Posterior vena cava (tissue), 2 donors: ENCODE results near the gene TMEM18. TPM values are rescaled to one million over a fixed set of nuclear protein-coding genes. Genes with fewer than 3 reads are reported as not detected.

Experiments
- DNase-seq: peaks from one replicate; pipeline ENCODE4 v3.0.0-alpha.2; 2020; ENCODE audit warnings: low spot score
- intact Hi-C, 2 donors: fragments of 100-400 bp; cut with DNase I; formaldehyde crosslinking; loops; one replicate each; pipeline versions ENCODE4 v1.14.1 to v1.14.2; 2022 to 2023
- total RNA-seq, 2 donors: library from RNA; stranded (reverse); fragmentation: NEBNext Ultra II Directional; extraction: Animal tissue kit (Norgen Biotek cat#: 25700); gene quantifications; one replicate each; pipeline ENCODE4 v1.2.1, GENCODE V29; 2021
- donor health status: DM: yes; HTN: yes; CAD: no.
- donor health status: DM: yes; HTN: yes; CAD: no.

Gene TMEM18
- total RNA-seq, 2 donors from 2014 or later: 15.7 to 19.2 TPM

DNA sequence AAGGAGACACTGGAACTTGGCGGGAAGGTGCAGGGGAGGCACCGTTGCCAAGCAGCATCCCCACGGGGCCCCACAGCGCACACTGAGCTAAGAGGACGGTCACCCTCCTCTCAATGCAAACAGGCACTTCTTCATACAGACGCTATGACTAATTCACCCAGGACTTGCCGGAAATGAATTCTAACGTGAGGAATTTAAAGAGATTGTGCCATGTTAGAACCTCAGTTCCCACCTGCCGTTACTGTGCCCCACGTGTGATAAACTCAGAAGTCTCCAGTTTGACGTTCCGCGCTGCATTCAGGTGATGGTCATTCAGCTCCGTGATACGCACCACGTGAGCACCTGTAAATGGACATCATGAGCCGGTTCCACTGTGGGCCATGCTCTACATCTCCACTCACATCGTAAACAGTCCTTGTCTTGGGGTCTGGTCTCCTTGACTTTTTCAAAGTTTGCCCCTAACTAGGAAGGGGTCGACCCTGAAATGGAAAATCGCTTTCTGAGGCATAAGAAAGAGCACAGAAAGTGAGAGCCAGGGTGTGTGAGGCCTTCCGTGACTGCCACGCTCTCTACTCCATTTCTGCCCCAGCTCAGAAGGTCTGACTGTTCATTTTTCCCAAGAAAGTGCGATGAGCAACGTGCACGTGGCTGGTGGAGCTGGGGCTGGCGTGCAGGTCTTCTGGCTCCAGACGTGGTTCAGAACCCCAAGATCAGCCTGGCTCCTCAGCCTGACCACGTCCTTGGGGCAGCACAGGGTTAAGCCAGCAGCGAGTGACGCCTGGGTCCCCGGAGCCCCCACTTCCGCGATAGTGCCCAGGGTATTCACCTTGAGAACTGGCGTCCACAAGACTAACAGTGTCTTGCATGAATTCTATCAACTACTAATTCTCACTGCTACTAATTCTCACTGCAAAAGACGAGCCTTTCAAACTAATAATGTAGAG is 35.1 kb downstream of the TMEM18 start:
- no peak for DNase-seq
- intact Hi-C loops: no loop called here

DNA sequence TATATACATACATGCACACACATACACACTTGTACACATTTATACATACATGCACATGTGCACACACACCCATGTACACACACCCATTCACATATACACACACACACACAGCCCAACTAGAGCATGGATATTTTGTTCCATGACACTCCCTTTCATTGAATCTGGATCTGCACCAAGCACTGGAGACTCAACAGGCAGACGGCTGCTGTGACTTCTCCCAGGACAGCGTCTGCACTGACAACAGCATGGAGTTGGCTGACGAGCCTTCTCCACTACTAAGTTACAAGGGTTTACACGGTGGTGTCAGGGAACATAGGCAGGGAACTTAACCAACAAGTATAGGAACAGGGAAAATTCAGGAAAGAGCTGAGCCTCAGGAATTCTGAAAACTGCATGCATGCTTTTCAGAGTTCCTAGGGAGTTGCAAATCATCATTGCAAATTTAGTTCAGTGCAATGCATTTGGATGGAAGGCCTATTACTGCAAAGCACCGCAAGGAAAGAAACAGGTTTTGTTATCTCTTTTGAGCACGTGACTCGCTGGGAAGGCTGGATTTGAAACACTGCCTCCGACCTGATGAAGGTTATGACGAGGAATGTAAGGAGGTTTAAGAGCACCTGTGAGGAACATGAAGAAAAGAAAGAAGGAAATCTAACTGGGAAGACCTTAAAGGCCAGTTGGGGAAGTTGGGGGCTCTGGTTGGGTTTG is 35.9 kb downstream of the TMEM18 start:
- DNase-seq: no peak
- intact Hi-C loops: no loop called here

DNA sequence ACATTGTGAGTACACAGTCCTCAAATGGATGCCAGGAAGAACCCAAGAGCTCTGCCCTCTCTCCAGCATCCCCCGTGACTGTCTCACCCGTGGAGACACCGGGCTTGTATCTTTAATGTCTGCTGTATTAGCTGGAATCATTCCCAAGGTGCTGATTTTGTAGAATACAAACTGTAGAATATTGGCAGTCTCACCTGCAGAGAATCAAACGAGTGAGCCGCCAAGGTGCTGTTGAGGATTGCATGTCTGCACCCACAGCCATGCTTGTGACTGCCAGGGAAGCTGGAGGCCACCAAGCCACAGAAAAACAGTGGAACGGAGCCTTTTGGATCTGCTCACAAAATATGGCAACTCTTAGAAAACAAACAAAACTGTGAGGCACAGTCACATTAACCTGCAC is 37.5 kb downstream of the TMEM18 start:
- DNase-seq: no peak
- intact Hi-C loops: loop anchor here in 1 of 2 donors (10.0 kb wide), 1 partner anchor 685 kb away; no protein-coding TSS in a partner anchor

DNA sequence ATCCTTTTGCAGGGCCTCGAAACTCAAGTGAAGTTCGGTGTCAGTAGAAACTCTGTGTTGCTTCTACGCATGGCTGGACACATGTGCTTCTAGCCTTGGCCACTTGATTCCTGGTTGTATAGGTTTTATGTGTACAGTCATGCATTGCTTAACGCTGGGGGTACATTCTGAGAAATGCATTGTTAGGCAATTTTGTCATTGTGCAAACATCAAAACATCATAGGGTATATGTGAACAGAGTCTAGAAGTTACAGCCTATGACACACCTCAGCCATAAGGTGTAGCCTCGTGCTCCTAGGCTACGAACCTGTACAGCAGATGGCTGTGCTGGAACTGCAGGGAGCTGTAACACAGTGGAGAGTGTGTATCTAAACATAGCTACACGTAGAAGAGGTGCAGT is 39.4 kb downstream of the TMEM18 start:
- intact Hi-C loops: loop anchor here in 1 of 2 donors (2.0 to 10.0 kb wide), 3 partner anchors 199 to 687 kb away; partner anchors contain the start of gene ALKAL2
- DNase-seq: no peak

DNA sequence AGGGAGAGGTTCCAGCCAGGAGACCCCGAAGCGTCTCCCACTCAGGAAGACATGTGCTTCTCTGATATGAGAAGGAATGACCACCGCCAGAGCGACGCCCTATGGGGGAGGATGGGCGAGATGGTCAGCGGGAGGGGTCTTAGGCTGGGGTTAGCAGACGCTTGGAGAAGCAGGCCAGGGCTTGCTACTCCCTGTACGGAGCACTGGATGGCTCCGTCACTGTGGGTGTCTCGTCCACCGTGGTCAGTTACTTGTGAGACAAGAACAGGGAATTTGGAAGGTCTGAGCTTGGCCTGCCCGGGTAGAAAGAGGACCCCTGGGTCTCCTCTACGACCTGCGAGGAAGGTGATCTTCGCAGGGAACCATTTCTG is 39.8 kb downstream of the TMEM18 start:
- intact Hi-C loops: loop anchor here in 1 of 2 donors (2.0 to 10.0 kb wide), 3 partner anchors 199 to 687 kb away; partner anchors contain the start of gene ALKAL2
- DNase-seq: no peak

DNA sequence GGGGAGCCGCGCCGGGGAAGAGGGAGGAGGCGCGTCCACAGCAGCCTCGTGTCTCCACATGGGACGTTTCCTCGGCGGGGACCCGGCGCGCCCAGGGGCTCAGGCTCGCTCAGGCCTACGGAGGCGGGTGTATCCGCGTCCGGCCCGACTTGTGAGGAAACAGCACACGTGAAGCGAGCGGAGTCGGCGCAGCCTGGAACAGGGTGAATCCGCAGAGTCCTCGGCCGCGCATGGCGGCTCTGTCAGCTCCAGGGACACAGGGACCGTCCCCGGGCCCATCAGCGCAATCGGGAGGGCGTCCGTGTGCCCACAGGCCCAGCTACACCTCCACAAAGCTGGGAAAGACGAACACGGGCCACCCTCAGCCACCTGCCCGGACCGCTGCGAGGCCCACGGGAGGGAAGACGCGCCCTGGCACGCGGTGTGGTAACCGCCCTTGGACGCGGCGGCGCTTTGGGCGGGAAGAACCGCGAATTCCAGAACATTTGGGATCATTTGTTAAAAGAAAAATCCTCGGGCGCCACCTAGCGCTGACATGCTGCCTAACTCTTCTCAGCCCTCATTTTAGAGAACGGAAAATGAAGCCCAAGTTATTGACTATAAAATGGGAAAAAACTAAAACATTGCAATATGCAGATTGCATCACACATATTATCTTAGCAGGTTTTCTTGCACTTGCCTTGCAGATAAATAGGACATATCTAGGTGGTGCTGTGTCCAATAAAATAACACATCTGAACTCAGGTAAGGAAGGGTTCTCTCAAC is 40.4 kb downstream of the TMEM18 start:
- intact Hi-C loops: loop anchor here in 1 of 2 donors (2.0 to 10.0 kb wide), 3 partner anchors 198 to 688 kb away; partner anchors contain the start of gene ALKAL2

DNA sequence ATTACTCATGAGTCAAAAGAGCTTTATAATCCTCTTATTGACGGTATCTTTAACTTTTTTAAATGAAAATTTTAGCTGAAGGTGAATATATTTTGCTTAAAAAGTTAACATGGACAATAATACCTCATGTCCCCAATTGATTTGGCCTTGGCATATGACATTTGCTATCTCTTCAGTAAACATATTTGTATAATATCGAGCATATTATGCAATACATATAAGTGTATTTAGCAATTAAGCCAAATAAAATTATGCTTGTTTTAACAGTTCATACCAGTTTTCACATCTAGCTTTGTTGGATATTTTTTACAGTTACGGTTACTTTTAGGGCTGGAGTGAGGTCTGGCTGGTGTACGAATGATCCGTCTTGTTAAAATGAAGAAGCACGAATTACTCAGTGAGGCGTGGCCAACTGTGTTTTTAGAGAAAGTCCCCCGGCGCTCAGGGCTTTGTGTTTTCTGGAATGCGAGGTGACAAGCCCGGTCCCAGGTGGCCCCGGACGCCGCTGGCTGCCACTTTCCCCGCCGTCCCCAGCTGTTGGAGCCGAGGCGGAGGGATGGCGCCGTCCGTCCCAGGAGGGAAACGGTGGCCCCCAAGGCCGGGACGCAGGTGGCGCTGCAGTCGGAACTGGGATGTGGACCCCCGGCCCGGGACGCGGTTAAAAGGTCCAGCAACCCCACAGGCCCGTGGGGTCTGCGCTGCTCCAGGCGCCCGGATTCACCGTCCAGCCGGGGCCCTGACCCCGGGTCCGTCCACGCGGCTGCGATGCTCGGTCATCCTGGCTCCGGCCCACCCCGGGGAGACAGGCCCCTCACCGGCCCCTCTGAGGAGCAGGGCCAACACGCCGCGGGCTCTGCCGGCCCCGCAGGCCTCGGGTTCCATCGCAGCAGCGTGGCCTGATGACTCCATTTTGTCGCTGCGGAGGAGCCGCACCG is 41.3 kb downstream of the TMEM18 start:
- intact Hi-C loops: loop anchor here in 1 of 2 donors (2.0 to 10.0 kb wide), 3 partner anchors 197 to 689 kb away; partner anchors contain the start of gene ALKAL2
- DNase-seq: no peak

More for the DNA sequence above, 40.4 kb downstream of the TMEM18 start:
- DNase-seq: peak; percentile 92

DNA sequence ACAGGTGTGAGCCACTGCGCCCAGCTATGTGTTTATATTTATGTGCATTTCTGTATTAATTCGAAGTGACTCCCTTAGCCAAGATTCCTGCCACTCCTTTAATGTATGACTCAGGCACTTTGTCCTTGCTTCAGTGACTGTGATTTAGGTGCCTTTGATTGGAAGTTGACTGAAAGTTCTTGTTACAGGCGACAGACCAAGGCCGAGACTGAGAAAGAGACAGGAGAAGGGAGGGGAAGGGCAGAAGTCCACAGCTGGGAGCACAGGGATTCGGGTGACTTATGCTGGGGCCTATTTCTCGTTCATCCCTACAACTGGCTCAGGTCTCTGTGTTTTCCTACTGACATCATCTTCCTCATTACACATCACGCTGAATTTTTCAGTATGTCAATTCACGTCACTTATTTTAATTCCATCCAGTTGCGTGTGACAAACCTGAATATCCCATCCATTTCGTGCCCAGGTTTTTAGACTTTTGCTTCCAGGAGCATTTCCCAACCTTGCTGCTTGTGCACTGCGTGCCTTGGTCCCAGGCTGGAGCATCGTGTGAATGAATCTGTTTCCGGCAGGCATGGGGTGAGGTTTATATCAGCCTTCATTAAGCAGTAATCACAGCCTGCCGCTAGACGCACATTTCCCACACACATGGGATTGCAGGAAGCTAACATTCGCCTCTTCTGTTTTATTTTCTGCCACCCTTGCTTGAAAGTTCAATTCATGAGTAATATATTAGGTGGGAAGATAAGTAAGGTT is 42.4 kb downstream of the TMEM18 start:
- intact Hi-C loops: loop anchor here in 1 of 2 donors (10.0 kb wide), 1 partner anchor 690 kb away; no protein-coding TSS in a partner anchor
- DNase-seq: no peak

DNA sequence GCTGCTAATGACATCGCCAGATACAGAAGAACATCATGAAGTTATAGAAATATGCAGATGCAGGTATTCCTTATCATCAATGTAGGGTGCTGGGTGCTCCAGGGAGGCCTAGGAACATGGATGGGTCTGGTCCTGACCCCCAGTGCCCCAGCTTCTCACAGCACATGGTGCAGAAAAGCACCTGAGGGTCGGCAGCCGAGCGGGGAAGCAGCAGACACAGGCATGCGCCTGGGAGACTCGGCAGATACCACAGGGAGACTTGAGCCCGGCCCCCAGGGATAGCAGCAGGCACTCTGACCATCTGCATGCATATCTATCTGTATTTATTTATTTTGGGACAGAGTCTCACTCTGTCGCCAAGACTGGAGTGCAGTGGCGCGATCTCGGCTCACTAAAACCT is 43.2 kb downstream of the TMEM18 start:
- no peak for DNase-seq
- intact Hi-C loops: loop anchor here in 1 of 2 donors (10.0 kb wide), 1 partner anchor 691 kb away; no protein-coding TSS in a partner anchor

DNA sequence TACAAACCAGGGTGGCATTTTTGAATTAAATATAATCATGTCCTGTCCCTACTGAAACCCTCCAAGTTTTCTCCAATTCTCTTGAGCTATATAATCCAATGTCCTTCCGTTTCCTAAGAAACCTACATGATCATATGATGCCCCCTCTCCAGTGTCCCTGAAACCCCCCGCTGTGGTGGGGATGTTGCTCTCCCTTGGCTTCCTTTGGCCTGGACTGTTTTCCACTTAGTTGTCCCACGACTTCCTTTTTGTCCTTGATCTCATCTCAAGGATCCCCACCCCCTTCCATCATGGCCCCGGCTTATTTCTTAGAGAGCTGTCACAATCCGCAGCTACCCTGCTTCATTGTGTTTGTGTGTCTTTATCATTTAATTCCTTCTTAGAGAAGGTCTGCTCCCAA is 43.8 kb downstream of the TMEM18 start:
- DNase-seq: no peak
- intact Hi-C loops: loop anchor here in 1 of 2 donors (10.0 kb wide), 1 partner anchor 691 kb away; no protein-coding TSS in a partner anchor

DNA sequence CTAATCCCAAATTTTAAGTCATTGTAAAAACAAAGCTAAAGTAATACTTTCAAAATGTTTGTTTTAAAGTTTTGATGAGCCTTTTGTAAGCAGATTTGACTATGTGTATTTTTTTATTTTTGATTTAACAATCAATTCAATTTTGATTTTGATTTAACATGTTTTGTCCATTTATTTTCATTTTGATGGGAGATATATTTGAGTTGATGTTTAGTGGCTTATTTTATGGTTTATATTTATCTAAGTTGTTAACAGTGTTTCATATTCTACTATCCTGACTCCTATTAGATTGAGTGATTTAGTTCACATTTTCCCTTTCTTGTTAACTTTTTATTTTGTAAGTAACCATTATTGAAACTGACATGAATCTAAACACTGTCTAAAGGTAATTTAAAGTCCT is 44.7 kb downstream of the TMEM18 start:
- intact Hi-C loops: loop anchor here in 1 of 2 donors (10.0 kb wide), 1 partner anchor 692 kb away; no protein-coding TSS in a partner anchor
- no peak for DNase-seq

DNA sequence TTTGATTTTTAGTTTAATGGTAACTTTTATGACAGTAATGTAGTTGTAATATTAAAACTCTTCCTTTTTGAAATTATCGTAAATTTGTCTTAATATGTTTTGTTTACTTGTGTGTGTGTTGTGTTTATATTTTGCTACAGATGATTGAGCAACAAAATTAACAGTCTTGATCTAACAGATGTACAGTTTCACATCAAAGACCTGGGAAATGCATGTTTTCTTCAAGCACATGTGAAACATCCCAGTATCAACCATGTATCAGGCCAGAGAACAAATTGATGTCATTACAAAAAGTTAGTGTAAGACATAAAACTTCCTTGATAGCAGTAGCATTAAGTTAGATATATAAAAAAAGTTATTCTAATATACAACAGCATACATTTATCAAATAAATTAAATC is 45.5 kb downstream of the TMEM18 start:
- no peak for DNase-seq
- intact Hi-C loops: loop anchor here in 1 of 2 donors (10.0 kb wide), 1 partner anchor 693 kb away; no protein-coding TSS in a partner anchor

DNA sequence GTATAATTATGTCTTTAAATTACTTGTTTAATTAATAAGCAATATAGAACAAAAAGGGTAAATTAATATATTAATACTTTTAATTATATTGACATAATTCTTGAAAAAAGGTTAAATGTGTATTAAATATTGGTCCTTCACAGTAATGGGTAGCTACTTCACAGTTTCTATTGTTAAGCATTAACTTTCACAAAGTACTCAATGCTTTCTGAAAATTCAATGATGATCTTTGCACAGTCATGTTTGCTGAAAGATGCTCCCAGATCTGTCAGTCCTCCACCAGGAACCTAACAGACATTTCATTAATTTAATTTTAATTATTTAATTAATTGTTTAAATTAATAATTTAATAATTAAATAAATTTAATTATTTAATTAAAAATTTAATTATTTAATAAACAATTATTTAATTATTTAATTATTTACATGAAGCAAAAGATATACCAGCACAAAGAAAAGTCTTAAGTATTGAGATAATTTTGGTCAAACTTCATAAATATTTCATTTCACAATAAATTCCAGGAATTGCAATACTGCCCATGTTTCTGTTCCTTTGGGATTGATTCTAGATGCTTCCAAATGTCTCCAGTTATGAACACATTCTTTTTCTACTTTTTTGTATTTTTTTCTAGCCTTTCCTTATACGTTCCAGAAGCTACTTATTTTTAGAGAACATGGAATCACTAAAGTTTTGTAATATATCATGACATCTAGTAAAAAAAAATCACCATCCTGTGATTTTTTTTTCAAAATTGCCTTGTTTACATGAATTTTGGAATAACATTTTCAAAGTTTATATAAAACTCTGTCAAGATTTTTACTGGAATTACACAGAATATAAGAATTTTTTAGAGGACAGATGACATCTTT is 46.5 kb downstream of the TMEM18 start:
- no peak for DNase-seq
- intact Hi-C loops: loop anchor here in 1 of 2 donors (10.0 kb wide), 1 partner anchor 694 kb away; no protein-coding TSS in a partner anchor

DNA sequence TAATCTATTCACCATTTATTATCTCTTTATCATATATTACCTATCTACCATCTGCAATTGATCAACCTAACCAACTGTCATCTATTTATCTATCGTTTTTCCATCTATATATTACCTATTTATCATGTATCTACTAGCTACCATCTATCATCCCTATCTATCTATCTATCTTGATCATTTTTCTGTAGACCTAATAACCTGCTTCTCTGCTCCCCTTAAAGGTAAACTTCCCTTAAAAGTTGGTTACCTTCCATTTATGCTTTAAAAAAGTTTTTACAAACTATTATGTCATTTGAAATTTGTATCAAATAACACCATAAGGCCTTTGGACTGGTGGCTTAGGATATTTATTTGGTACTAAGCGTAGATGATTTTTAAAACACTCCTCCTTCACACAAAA is 47.2 kb downstream of the TMEM18 start:
- DNase-seq: no peak
- intact Hi-C loops: loop anchor here in 1 of 2 donors (10.0 kb wide), 1 partner anchor 695 kb away; no protein-coding TSS in a partner anchor

DNA sequence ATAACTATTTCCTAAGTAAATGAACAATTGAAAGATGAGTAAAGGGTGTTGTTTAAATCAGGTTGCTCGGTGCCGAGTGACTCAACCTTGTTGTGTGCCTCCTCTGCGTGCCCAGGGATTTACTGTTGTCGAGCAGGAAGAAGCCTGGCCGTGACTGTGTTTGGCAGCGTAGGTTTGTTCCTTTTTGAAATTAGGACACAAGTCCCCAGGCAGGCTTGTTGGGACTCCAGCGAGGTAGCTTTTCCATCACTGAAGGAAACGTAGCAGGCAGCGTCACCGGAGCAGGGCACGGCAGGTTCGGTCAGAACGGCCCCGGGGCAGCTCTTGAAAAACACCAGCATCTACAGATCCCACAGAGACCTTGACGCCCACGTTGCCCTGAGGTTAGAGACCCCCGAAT is 48.6 kb downstream of the TMEM18 start:
- no peak for DNase-seq
- intact Hi-C loops: loop anchor here in 1 of 2 donors (1.0 kb wide), 1 partner anchor 339 kb away; no protein-coding TSS in a partner anchor
